Spleen (tissue), 7 donors: Measurements from ENCODE around the gene TMEM114.

Source experiments
- CTCF ChIP-seq, 11 experiments: fragments of 200-600 bp in 7 of 11; fragments of 450-650 bp in 4 of 11; sonication (generic) in 4 of 11; IDR thresholded peaks in 8 of 11; conservative IDR thresholded peaks in 3 of 11; 1 replicate in 7 of 11; 2 replicates in 4 of 11; pipeline versions ENCODE4 v1.4.0 to v1.8.0; 2016 to 2021; ENCODE audit warnings: antibody characterized with exemption in 11 of 11, inconsistent platforms in 4 of 11, mild to moderate bottlenecking in 1 of 11
- POLR2A ChIP-seq, 3 donors: fragments of 450-650 bp; IDR thresholded peaks; one replicate each; pipeline ENCODE4 v1.5.1; 2017; ENCODE audit warnings: antibody characterized with exemption in 3 of 3, mild to moderate bottlenecking in 1 of 3
- donor health status: DM: no; HTN: no; CAD: no; lungs with moderate emphysema.
- donor health status: DM: no; HTN: no; CAD: no.
- donor health status: DM: no; HTN: no; CAD: no.

- TF ChIP-seq POLR2A (IDR thresholded peaks at IDR 0.05) (no peak), CTCF (IDR thresholded peaks at IDR 0.05 in 8 of 11, conservative IDR thresholded peaks at IDR 0.05 in 3 of 11) (no peak)
Observed at GRCh38 chr16:8634991-8635736, 44.9 kb upstream of the TMEM114 start.
